CD4-positive, alpha-beta T cell treated with Interleukin-21 for 1 hour (primary cell): Measurements from ENCODE around the gene NIPA2.

ENCODE experiments used
- DNase-seq: peaks from one replicate; pipeline ENCODE4 v3.0.0-alpha.2; 2020

Gene NIPA2

GRCh38 chr15:22844421-22845288, 6.2 kb downstream of the NIPA2 start:
- DNase-seq = no peak

- no peak for DNase-seq
Observed at GRCh38 chr15:22845289-22845900, 6.9 kb downstream of the NIPA2 start.

GRCh38 chr15:22846073-22846472, 7.6 kb downstream of the NIPA2 start:
- no peak for DNase-seq

- DNase-seq = no peak
Observed at GRCh38 chr15:22850055-22850454, 11.6 kb downstream of the NIPA2 start.

- DNase-seq = no peak
Observed at GRCh38 chr15:22851513-22851912, 13.0 kb downstream of the NIPA2 start.

GRCh38 chr15:22855791-22856190, 17.3 kb downstream of the NIPA2 start:
- no peak for DNase-seq

GRCh38 chr15:22856659-22857058, 18.2 kb downstream of the NIPA2 start:
- DNase-seq = no peak

GRCh38 chr15:22861161-22861560, 22.7 kb downstream of the NIPA2 start:
- no peak for DNase-seq

- DNase-seq = no peak
Observed at GRCh38 chr15:22863356-22863755, 24.9 kb downstream of the NIPA2 start.

GRCh38 chr15:22866079-22866478, 27.6 kb downstream of the NIPA2 start:
- DNase-seq = no peak

GRCh38 chr15:22867886-22868285, 29.4 kb downstream of the NIPA2 start:
- DNase-seq = no peak

GRCh38 chr15:22868495-22868894, 30.0 kb downstream of the NIPA2 start:
- no peak for DNase-seq

- DNase-seq = no peak
Observed at GRCh38 chr15:22868928-22869327, 30.5 kb downstream of the NIPA2 start.

- DNase-seq = no peak
Observed at GRCh38 chr15:22869856-22870255, 31.4 kb downstream of the NIPA2 start.

GRCh38 chr15:22870865-22871264, 32.4 kb downstream of the NIPA2 start:
- DNase-seq = no peak

- no peak for DNase-seq
Observed at GRCh38 chr15:22871481-22872086, 33.1 kb downstream of the NIPA2 start.

GRCh38 chr15:22872936-22873701, 34.7 kb downstream of the NIPA2 start:
- DNase-seq = no peak

- no peak for DNase-seq
Observed at GRCh38 chr15:22873841-22874240, 35.4 kb downstream of the NIPA2 start.

- no peak for DNase-seq
Observed at GRCh38 chr15:22874256-22874655, 35.8 kb downstream of the NIPA2 start.

- DNase-seq = no peak
Observed at GRCh38 chr15:22874966-22875365, 36.5 kb downstream of the NIPA2 start.

- no peak for DNase-seq
Observed at GRCh38 chr15:22877117-22877516, 38.7 kb downstream of the NIPA2 start.

GRCh38 chr15:22877607-22878006, 39.1 kb downstream of the NIPA2 start:
- DNase-seq = no peak

GRCh38 chr15:22878103-22878502, 39.6 kb downstream of the NIPA2 start:
- no peak for DNase-seq
